IPS-18c (cell line): ENCODE measurements around the gene DACH1.
"Not testable (repeated sequence)": the region's sequence is repeated elsewhere in the genome, so short reads cannot be mapped to it uniquely, and the experiment has no call there.

ENCODE experiments used
- H3K4me3 ChIP-seq: 2 replicates; pipeline ENCODE4 v1.7.0; 2013; ENCODE audit warnings: low read depth, mild to moderate bottlenecking, low read length, moderate library complexity; ENCODE audit not compliant: insufficient read depth
- H3K9me3 ChIP-seq: one replicate; pipeline ENCODE4 v1.6.1; 2013; ENCODE audit warnings: mild to moderate bottlenecking, low read length, moderate library complexity; ENCODE audit not compliant: control insufficient read depth, insufficient read depth

DACH1 gene

GRCh38 chr13:71867131-71867814 is at the start of gene DACH1:
TSS of gene DACH1 (minus strand) at chr13:71867204.
- Histone ChIP-seq H3K9me3 (no peaks in the 10 kb centered on the region), H3K4me3 (peak within 1 kb of the TSS; percentile 78)

GRCh38 chr13:71913717-71914116 is 46.7 kb upstream of the DACH1 start:
- Histone ChIP-seq H3K4me3 (no peak overlapping the region), H3K9me3 (no peaks in the 10 kb centered on the region)

DNA sequence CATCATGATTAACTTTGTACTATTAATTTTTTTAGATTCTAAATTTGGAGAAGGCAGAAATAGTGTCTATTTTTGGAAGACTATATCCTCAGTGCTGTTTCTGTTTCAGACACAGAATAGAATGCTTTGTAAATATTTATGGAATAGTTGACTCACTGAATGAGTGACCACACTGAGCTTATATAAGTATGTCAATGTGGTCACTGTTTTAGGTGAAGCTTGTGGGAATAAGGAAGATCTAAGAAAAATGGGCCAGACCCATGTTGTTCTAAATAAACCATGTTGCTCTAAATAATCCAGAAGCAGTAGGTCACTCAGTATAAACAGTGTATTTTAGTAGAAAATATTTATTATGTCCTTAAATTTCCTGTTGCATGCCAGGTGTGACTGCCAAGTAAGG is 45.5 kb upstream of the DACH1 start:
- Histone ChIP-seq H3K4me3 (no peak overlapping the region), H3K9me3 (no peaks in the 10 kb centered on the region)

DNA sequence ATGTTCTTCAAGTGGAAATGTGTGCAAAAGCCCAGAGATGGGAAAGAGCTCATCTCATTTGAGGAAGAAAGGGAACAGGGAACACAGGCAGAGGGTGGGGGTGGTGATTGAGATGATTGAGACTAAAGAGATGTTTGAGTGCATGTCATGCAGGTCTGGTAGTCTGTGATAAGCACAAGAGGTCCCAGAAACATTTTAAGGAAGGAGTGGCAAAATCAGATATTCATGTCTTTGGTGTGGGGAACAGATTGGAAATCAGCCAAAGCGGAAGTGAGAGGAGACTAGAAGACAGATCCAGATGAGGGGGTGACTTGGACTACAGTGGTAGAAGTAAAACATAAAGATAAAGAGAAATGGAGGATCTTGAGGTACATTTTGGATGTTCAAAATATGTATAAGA is 39.4 kb upstream of the DACH1 start:
- H3K9me3 ChIP-seq = no peaks in the 10 kb centered on the region

GRCh38 chr13:71902676-71903075 is 35.7 kb upstream of the DACH1 start:
- no peaks in the 10 kb centered on the region for H3K9me3 ChIP-seq
- no peak overlapping the region for H3K4me3 ChIP-seq

More for the DNA sequence above, 39.4 kb upstream of the DACH1 start:
- H3K4me3 ChIP-seq = no peak overlapping the region

DNA sequence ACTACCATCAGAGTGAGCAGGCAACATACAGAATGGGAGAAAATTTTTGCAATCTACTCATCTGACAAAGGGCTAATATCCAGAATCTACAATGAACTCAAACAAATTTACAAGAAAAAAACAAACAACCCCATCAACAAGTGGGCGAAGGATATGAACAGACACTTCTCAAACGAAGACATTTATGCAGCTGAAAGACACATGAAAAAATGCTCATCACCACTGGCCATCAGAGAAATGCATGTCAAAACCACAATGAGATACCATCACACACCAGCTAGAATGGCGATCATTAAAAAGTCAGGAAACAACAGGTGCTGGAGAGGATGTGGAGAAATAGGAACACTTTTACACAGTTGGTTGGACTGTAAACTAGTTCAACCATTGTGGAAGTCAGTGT is 26.5 kb upstream of the DACH1 start:
- not testable (repeated sequence) for H3K9me3 ChIP-seq

DNA sequence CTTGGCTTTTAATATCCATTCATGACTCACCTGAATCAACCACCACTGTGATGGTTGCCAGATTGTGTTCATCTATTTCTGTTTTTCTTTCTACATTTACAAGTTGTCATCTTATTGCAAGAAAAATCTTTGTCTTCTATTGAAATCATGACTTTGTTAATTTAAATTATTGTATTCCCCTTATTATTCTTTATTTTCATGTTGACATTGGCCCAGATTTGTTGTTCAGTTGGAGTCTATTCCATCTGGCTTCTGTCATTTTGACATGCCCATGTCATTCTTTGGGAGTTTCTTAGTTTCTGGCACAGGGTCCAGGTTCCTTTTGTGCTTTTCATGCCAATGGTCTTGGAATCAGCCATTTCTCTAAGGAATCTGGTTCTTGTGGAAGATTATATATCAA is 19.9 kb upstream of the DACH1 start:
- no peaks in the 10 kb centered on the region for H3K9me3 ChIP-seq
- H3K4me3 ChIP-seq = no peak overlapping the region

More for the DNA sequence above, 26.5 kb upstream of the DACH1 start:
- not testable (repeated sequence) for H3K4me3 ChIP-seq

DNA sequence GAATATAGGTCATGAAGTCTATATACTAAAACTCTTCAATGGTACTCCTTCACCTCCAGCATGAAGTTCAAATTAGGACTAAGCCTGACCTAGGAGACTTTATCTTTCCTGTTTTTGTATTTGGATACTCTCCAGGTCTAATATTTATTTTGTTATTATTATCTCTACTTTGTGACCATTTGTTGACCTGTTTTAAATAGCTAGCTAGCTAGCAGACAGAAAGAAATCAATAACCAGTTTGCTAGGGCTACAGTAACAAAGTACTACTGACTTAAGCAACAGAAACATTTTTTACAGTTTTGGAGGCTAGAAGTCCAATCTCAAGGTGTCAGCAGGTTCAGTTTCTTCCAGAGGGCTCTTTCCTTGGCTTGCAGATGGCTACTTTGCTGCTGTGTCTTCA is 15.1 kb upstream of the DACH1 start:
- Histone ChIP-seq H3K4me3 (no peak overlapping the region), H3K9me3 (no peaks in the 10 kb centered on the region)

GRCh38 chr13:71880753-71881541 is 13.9 kb upstream of the DACH1 start:
- H3K4me3 ChIP-seq = no peak overlapping the region

DNA sequence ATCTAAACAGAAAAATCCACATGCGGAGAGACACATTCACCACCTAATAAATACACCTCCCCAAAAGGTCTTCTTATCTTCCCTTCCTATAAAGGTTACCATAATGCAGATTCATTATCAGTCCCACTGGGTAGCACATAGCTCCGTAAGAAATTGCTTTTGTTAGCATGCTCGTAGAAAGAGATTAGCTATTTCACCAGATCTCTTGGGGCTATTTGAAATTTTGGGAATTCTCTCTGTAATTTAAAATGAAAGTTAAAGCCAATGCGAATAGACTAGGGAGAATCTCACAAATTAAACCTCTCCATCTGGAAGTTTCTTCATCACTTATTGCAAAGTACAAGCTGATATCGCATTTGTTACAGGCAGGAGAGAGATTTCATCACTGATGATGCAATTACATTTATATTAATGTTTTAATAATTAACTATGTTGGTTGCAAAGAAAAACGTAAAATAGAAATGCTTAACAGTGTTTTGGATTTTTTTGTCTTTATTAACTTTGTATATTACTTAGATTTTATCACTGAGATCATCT is 12.9 kb upstream of the DACH1 start:
- Histone ChIP-seq H3K9me3 (no peaks in the 10 kb centered on the region), H3K4me3 (no peak overlapping the region)

More at GRCh38 chr13:71880753-71881541, 13.9 kb upstream of the DACH1 start:
- H3K9me3 ChIP-seq = no peaks in the 10 kb centered on the region

- no peak overlapping the region for H3K4me3 ChIP-seq
- no peaks in the 10 kb centered on the region for H3K9me3 ChIP-seq
Observed at GRCh38 chr13:71879129-71879535, 12.1 kb upstream of the DACH1 start.

DNA sequence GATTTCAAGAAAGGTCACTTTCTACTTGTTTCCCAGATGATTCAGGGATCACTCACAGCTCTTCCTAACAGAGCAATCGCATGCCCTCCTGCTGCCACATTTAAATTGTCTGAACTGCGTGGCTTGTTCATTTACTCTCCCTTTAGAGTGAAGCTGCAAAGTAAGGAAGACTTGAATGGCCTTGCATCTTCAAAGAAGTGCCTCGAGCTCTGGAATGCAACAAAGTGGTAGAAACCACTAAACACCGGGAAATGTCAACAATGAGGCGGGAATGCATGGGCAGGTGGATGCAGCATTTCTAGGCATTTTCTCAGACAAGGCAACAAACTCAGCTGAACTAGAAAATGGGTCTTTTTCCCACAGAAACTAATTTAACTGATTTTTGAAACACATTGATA is 10.3 kb upstream of the DACH1 start:
- Histone ChIP-seq H3K4me3 (no peak overlapping the region), H3K9me3 (no peaks in the 10 kb centered on the region)

GRCh38 chr13:71876648-71877255 is 9.7 kb upstream of the DACH1 start:
- Histone ChIP-seq H3K9me3 (no peaks in the 10 kb centered on the region), H3K4me3 (no peak overlapping the region)

GRCh38 chr13:71875823-71876222 is 8.8 kb upstream of the DACH1 start:
- Histone ChIP-seq H3K9me3 (no peaks in the 10 kb centered on the region), H3K4me3 (no peak overlapping the region)

- no peak overlapping the region for H3K4me3 ChIP-seq
- H3K9me3 ChIP-seq = no peaks in the 10 kb centered on the region
Observed at GRCh38 chr13:71874458-71874857, 7.5 kb upstream of the DACH1 start.

DNA sequence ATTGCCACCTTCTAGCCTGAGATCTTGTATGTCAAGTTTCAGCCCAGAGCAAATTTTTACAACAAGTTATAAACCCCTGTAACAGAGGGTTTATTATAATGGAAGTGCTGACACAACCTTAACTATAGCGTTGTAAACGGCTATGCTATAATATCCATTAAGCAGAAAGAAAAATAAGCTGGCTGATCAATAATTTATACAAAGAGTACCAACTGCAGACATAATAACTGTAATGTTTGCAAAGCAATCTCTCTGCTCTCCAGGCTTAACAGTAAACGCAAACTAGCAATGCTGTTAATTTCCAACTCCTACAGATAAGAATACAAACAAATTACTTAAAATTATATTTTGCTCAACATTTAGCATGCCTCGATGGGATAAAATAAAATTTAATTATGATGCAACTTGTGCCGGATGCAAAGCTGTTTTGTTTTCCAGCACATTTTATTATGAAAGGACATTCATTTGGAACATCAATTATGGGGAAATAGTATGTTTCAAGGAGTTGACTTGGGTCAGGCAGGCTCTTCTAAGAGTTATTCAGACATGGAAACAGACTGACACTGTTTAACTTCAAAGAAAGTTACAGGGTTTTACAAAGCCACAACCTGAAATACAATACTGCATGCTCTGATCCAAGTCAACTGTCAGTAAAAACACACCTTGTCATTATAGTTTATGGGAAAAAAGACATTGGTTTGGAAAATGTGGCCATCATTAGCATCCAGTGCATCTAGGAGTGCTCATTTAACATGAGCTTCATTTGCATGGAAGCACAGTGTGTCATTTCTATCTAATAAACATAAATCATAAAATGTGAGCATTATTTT is 6.6 kb upstream of the DACH1 start:
- Histone ChIP-seq H3K4me3 (no peak overlapping the region), H3K9me3 (no peaks in the 10 kb centered on the region)

DNA sequence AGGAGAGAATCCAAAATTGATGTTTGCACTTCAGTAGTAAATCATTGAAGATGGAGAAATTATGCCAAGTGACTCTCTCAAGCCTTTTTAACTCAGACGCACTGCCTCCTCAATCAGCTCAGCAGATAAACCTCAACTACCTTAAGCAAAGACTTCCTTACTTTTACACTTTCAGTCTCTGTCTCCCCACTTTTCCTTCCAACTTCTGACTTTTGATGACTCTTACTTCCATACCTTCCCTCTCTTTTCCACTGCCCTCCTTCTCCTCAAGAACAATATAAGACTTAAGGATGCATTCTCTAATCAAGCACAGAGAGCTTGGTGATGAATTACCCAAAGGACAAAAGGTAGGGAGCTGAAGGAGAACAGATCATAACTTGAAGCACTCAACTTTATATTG is 4.8 kb upstream of the DACH1 start:
- Histone ChIP-seq H3K9me3 (no peaks in the 10 kb centered on the region), H3K4me3 (no peak overlapping the region)
